ENCODE measurements around the gene NOS2. TPM values are rescaled to one million over a fixed set of nuclear protein-coding genes. Genes with fewer than 3 reads are reported as not detected.
"Not testable (repeated sequence)": the region's sequence is repeated elsewhere in the genome, so short reads cannot be mapped to it uniquely, and the experiment has no call there.

NOS2 gene
- polyA plus RNA-seq, 1 donor = 1.3 TPM

- no peak for DNase-seq
- WGBS (ENCODE audit: insufficient coverage, low lambda C conversion rate) = no CpG with 5 or more reads among the region's 28 CpGs
- H3K4me1 ChIP-seq (ENCODE audit: control insufficient read depth, insufficient read depth, low read length) = no peaks in the 10 kb centered on the region
These were observed 44.4 kb downstream of the NOS2 start for GRCh38 chr17:27755706-27756466.

GRCh38 chr17:27754549-27754948, 45.8 kb downstream of the NOS2 start:
- WGBS (ENCODE audit: insufficient coverage, low lambda C conversion rate) = no CpG with 5 or more reads among the region's 8 CpGs
- no peak overlapping the region for H3K4me3 ChIP-seq (ENCODE audit: low read length)
- no peak for DNase-seq

More at GRCh38 chr17:27755706-27756466, 44.4 kb downstream of the NOS2 start:
- Histone ChIP-seq H3K36me3 (ENCODE audit: control insufficient read depth, insufficient read depth, low read length) (no peaks in the 10 kb centered on the region), H3K4me3 (ENCODE audit: low read length) (no peak overlapping the region), H3K27me3 (ENCODE audit: control insufficient read depth, insufficient read depth, low read length) (no peaks in the 10 kb centered on the region), H3K27ac (ENCODE audit: low read length) (no peak overlapping the region), H3K9me3 (ENCODE audit: control insufficient read depth, low read depth, low read length) (no peaks in the 10 kb centered on the region)

GRCh38 chr17:27753726-27754125, 46.6 kb downstream of the NOS2 start:
- WGBS (ENCODE audit: insufficient coverage, low lambda C conversion rate) = no CpG with 5 or more reads among the region's 13 CpGs
- not testable (repeated sequence) for H3K27ac ChIP-seq (ENCODE audit: low read length); H3K4me3 ChIP-seq (ENCODE audit: low read length); H3K27me3 ChIP-seq (ENCODE audit: control insufficient read depth, insufficient read depth, low read length); H3K36me3 ChIP-seq (ENCODE audit: control insufficient read depth, insufficient read depth, low read length); DNase-seq; H3K4me1 ChIP-seq (ENCODE audit: control insufficient read depth, insufficient read depth, low read length); H3K9me3 ChIP-seq (ENCODE audit: control insufficient read depth, low read depth, low read length)

More at GRCh38 chr17:27754549-27754948, 45.8 kb downstream of the NOS2 start:
- H3K27me3 ChIP-seq (ENCODE audit: control insufficient read depth, insufficient read depth, low read length) = no peaks in the 10 kb centered on the region
- no peaks in the 10 kb centered on the region for H3K36me3 ChIP-seq (ENCODE audit: control insufficient read depth, insufficient read depth, low read length)
- no peak overlapping the region for H3K27ac ChIP-seq (ENCODE audit: low read length)
- H3K4me1 ChIP-seq (ENCODE audit: control insufficient read depth, insufficient read depth, low read length) = no peaks in the 10 kb centered on the region
- no peaks in the 10 kb centered on the region for H3K9me3 ChIP-seq (ENCODE audit: control insufficient read depth, low read depth, low read length)

- 80% methylated on average over 1 of the region's 19 CpGs for WGBS (ENCODE audit: insufficient coverage, low lambda C conversion rate)
- not testable (repeated sequence) for H3K36me3 ChIP-seq (ENCODE audit: control insufficient read depth, insufficient read depth, low read length); H3K4me3 ChIP-seq (ENCODE audit: low read length); H3K27ac ChIP-seq (ENCODE audit: low read length); H3K4me1 ChIP-seq (ENCODE audit: control insufficient read depth, insufficient read depth, low read length); H3K27me3 ChIP-seq (ENCODE audit: control insufficient read depth, insufficient read depth, low read length); DNase-seq; H3K9me3 ChIP-seq (ENCODE audit: control insufficient read depth, low read depth, low read length)
These were observed 47.3 kb downstream of the NOS2 start for GRCh38 chr17:27752831-27753619.

GRCh38 chr17:27751622-27752490, 48.5 kb downstream of the NOS2 start:
- Histone ChIP-seq H3K4me3 (ENCODE audit: low read length) (no peak overlapping the region), H3K27ac (ENCODE audit: low read length) (no peak overlapping the region), H3K36me3 (ENCODE audit: control insufficient read depth, insufficient read depth, low read length) (no peaks in the 10 kb centered on the region), H3K9me3 (ENCODE audit: control insufficient read depth, low read depth, low read length) (no peaks in the 10 kb centered on the region), H3K4me1 (ENCODE audit: control insufficient read depth, insufficient read depth, low read length) (no peaks in the 10 kb centered on the region), H3K27me3 (ENCODE audit: control insufficient read depth, insufficient read depth, low read length) (no peaks in the 10 kb centered on the region)
- DNase-seq = no peak
- no CpG with 5 or more reads among the region's 19 CpGs for WGBS (ENCODE audit: insufficient coverage, low lambda C conversion rate)

GRCh38 chr17:27751166-27751565, 49.2 kb downstream of the NOS2 start:
- Histone ChIP-seq H3K9me3 (ENCODE audit: control insufficient read depth, low read depth, low read length) (no peaks in the 10 kb centered on the region), H3K27ac (ENCODE audit: low read length) (no peak overlapping the region), H3K4me1 (ENCODE audit: control insufficient read depth, insufficient read depth, low read length) (no peaks in the 10 kb centered on the region), H3K4me3 (ENCODE audit: low read length) (no peak overlapping the region), H3K27me3 (ENCODE audit: control insufficient read depth, insufficient read depth, low read length) (no peaks in the 10 kb centered on the region), H3K36me3 (ENCODE audit: control insufficient read depth, insufficient read depth, low read length) (no peaks in the 10 kb centered on the region)
- DNase-seq = no peak
- 100% methylated on average over 1 of the region's 8 CpGs for WGBS (ENCODE audit: insufficient coverage, low lambda C conversion rate)

- H3K27ac ChIP-seq (ENCODE audit: low read length); H3K4me3 ChIP-seq (ENCODE audit: low read length); H3K27me3 ChIP-seq (ENCODE audit: control insufficient read depth, insufficient read depth, low read length); H3K4me1 ChIP-seq (ENCODE audit: control insufficient read depth, insufficient read depth, low read length); H3K9me3 ChIP-seq (ENCODE audit: control insufficient read depth, low read depth, low read length); H3K36me3 ChIP-seq (ENCODE audit: control insufficient read depth, insufficient read depth, low read length); DNase-seq: not testable (repeated sequence)
- WGBS (ENCODE audit: insufficient coverage, low lambda C conversion rate) = no CpG with 5 or more reads among the region's 15 CpGs
These were observed 50.7 kb downstream of the NOS2 start for GRCh38 chr17:27749562-27750150.

- no CpG with 5 or more reads among the region's 5 CpGs for WGBS (ENCODE audit: insufficient coverage, low lambda C conversion rate)
- Histone ChIP-seq H3K27ac (ENCODE audit: low read length) (no peak overlapping the region), H3K9me3 (ENCODE audit: control insufficient read depth, low read depth, low read length) (no peaks in the 10 kb centered on the region), H3K36me3 (ENCODE audit: control insufficient read depth, insufficient read depth, low read length) (no peaks in the 10 kb centered on the region), H3K27me3 (ENCODE audit: control insufficient read depth, insufficient read depth, low read length) (no peaks in the 10 kb centered on the region), H3K4me1 (ENCODE audit: control insufficient read depth, insufficient read depth, low read length) (no peaks in the 10 kb centered on the region), H3K4me3 (ENCODE audit: low read length) (no peak overlapping the region)
- DNase-seq = no peak
These were observed 51.9 kb downstream of the NOS2 start for GRCh38 chr17:27748360-27748825.

- no peak for DNase-seq
- no peaks in the 10 kb centered on the region for H3K4me1 ChIP-seq (ENCODE audit: control insufficient read depth, insufficient read depth, low read length)
- H3K27me3 ChIP-seq (ENCODE audit: control insufficient read depth, insufficient read depth, low read length) = no peaks in the 10 kb centered on the region
- no CpG with 5 or more reads among the region's 13 CpGs for WGBS (ENCODE audit: insufficient coverage, low lambda C conversion rate)
- no peak overlapping the region for H3K27ac ChIP-seq (ENCODE audit: low read length)
- H3K9me3 ChIP-seq (ENCODE audit: control insufficient read depth, low read depth, low read length) = no peaks in the 10 kb centered on the region
- no peaks in the 10 kb centered on the region for H3K36me3 ChIP-seq (ENCODE audit: control insufficient read depth, insufficient read depth, low read length)
- no peak overlapping the region for H3K4me3 ChIP-seq (ENCODE audit: low read length)
These were observed 52.6 kb downstream of the NOS2 start for GRCh38 chr17:27747462-27748359.
